CD4-positive, alpha-beta memory T cell (primary cell): ENCODE results near the gene SEC23IP. TPM values are rescaled to one million over a fixed set of nuclear protein-coding genes. Genes with fewer than 3 reads are reported as not detected.
A peak's percentile ranks its signal among the peaks of the same experiment; 100 is the strongest.
"Not testable (repeated sequence)": the region's sequence is repeated elsewhere in the genome, so short reads cannot be mapped to it uniquely, and the experiment has no call there.

Experiments
- CTCF ChIA-PET: fragments of 350-600 bp; sonication (Branson Sonifier 250); formaldehyde crosslinking; loops from one replicate; lab custom pipeline; 2021; ENCODE audit warnings: inconsistent platforms; ENCODE audit not compliant: partially characterized antibody; lab: Charles Lee
- POLR2A ChIA-PET: fragments of 350-600 bp; sonication (Branson Sonifier 250); formaldehyde crosslinking; loops from one replicate; lab custom pipeline; 2021; ENCODE audit not compliant: partially characterized antibody; lab: Charles Lee
- DNase-seq, 5 donors: peaks; one replicate each; pipeline versions ENCODE4 v3.0.0 to v3.0.0-alpha.2; 2020 to 2022; ENCODE audit warnings: mixed read lengths in 1 of 5
- H3K27ac ChIP-seq: one replicate; pipeline ENCODE4 v1.7.0; 2013; ENCODE audit warnings: low read depth, low read length
- H3K27me3 ChIP-seq: 2 replicates; pipeline ENCODE4 v1.7.0; 2013; ENCODE audit warnings: mild to moderate bottlenecking, low read length, moderate library complexity; ENCODE audit not compliant: insufficient read depth
- H3K36me3 ChIP-seq: 2 replicates; pipeline ENCODE4 v1.7.0; 2013; ENCODE audit warnings: mild to moderate bottlenecking, low read length, moderate library complexity; ENCODE audit not compliant: insufficient read depth
- H3K4me1 ChIP-seq: 2 replicates; pipeline ENCODE4 v1.7.0; 2013; ENCODE audit warnings: mild to moderate bottlenecking, low read length, moderate library complexity; ENCODE audit not compliant: insufficient read depth
- H3K4me3 ChIP-seq, 2 donors: one replicate each; pipeline ENCODE4 v1.7.0; 2013; ENCODE audit warnings: low read length in 2 of 2, mild to moderate bottlenecking in 1 of 2
- H3K9me3 ChIP-seq, 2 donors: one replicate each; pipeline ENCODE4 v1.7.0; 2013; ENCODE audit warnings: low read length in 2 of 2, control low read depth in 1 of 2; ENCODE audit not compliant: control insufficient read depth in 1 of 2
- H3K27ac Mint-ChIP-seq, 7 donors: one replicate each; pipeline ENCODE4 v1.8.0; 2020 to 2021; ENCODE audit warnings: mixed read lengths in 7 of 7, mild to moderate bottlenecking in 6 of 7, inconsistent platforms in 3 of 7, moderate library complexity in 3 of 7
- H3K27me3 Mint-ChIP-seq, 2 donors: one replicate each; pipeline ENCODE4 v1.8.0; 2020 to 2021; ENCODE audit warnings: mixed read lengths in 2 of 2
- H3K36me3 Mint-ChIP-seq, 2 donors: one replicate each; pipeline ENCODE4 v1.8.0; 2020 to 2021; ENCODE audit warnings: mixed read lengths in 2 of 2, inconsistent platforms in 1 of 2, mild to moderate bottlenecking in 1 of 2
- H3K4me1 Mint-ChIP-seq, 4 donors: one replicate each; pipeline ENCODE4 v1.8.0; 2020 to 2021; ENCODE audit warnings: mixed read lengths in 4 of 4, mild to moderate bottlenecking in 1 of 4
- H3K4me3 Mint-ChIP-seq, 8 donors: one replicate each; pipeline ENCODE4 v1.8.0; 2020 to 2021; ENCODE audit warnings: mixed read lengths in 8 of 8, mild to moderate bottlenecking in 7 of 8, moderate library complexity in 6 of 8, inconsistent platforms in 3 of 8
- H3K9me3 Mint-ChIP-seq, 8 donors: one replicate each; pipeline ENCODE4 v1.8.0; 2020 to 2021; ENCODE audit warnings: mixed read lengths in 8 of 8, mild to moderate bottlenecking in 5 of 8, inconsistent platforms in 3 of 8, moderate library complexity in 1 of 8
- intact Hi-C: fragments of 100-400 bp; cut with micrococcal nuclease; formaldehyde crosslinking; loops from one replicate; pipeline ENCODE4 v1.15.1; 2023
- polyA plus RNA-seq, 2 donors: library from polyadenylated mRNA; unstranded; fragments of 300-500 nt; fragmentation: Illumina TruSeq; gene quantifications; one replicate each; pipeline ENCODE4 v1.2.3, GENCODE V29; 2021
- total RNA-seq, 2 experiments: library from RNA; stranded (reverse); gene quantifications; one replicate each; pipeline ENCODE4 v1.2.3, GENCODE V29; 2021

The SEC23IP gene
- total and polyA plus RNA-seq, 4 experiments from 2014 or later: 51.6 to 70.0 (median 63.8) TPM

DNA sequence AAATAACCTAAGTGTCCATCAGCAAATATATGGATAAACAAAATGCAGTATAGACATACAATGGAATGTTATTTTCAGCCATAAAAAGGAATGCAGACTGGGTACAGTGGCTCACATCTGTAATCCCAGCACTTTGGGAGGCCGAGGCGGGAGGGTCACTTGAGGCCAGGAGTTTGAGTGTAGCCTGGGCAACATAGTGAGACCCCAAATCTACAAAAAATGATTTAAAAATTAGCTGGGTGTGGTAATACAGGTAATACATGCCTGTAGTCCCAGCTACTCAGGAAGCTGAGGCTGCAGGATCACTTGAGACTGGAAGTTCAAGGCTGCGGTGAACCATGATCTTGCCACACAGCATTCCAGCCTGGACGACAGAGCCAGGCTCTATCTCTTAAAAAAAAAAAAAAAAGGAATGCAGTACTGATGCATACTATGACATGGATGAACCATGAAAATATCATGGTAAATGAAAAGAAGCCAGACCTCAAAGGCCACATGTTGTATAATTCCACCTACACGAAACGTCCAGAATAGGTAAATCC, 26.8 kb upstream of the SEC23IP start:
- POLR2A ChIA-PET: no interaction called here
- peak overlapping the region in 1 of 7 donors; percentile 20 for H3K27ac Mint-ChIP-seq
- H3K4me1 Mint-ChIP-seq: peaks cover 39 to 81% (median 60%) of the 10 kb centered on the region in 4 donors

GRCh38 chr10:119867317-119867716, 25.2 kb upstream of the SEC23IP start:
- H3K27me3 Mint-ChIP-seq: no peaks in the 10 kb centered on the region
- H3K36me3 Mint-ChIP-seq: peaks cover 18 to 26% of the 10 kb centered on the region in 2 donors
- peaks cover 0 to 11% (median 5%) of the 10 kb centered on the region in 8 donors for H3K9me3 Mint-ChIP-seq
- DNase-seq: no peak
- H3K4me1 ChIP-seq: peaks cover 67% of the 10 kb centered on the region
- H3K27ac Mint-ChIP-seq: peak overlapping the region in 2 of 7 donors; percentile 11 to 76
- H3K4me3 Mint-ChIP-seq: peak overlapping the region in 1 of 8 donors; percentile 33
- peaks cover 42 to 78% (median 61%) of the 10 kb centered on the region in 4 donors for H3K4me1 Mint-ChIP-seq
- ChIA-PET POLR2A (interaction anchor here (0.6 to 1.2 kb wide), 2 partner anchors 15 to 25 kb away, joined by 3 read pairs; partner anchors contain the start of gene SEC23IP), CTCF (no interaction called here)
- no peaks in the 10 kb centered on the region for H3K36me3 ChIP-seq
- intact Hi-C loops: no loop called here
- no peaks in the 10 kb centered on the region for H3K27me3 ChIP-seq
- no peak overlapping the region for H3K27ac ChIP-seq
- H3K4me3 ChIP-seq: no peak overlapping the region
- peaks cover 0 to 4% of the 10 kb centered on the region in 2 donors for H3K9me3 ChIP-seq

More for the DNA sequence above, 26.8 kb upstream of the SEC23IP start:
- CTCF ChIA-PET: no interaction called here
- Mint-ChIP-seq H3K9me3 (peaks cover 0 to 11% (median 5%) of the 10 kb centered on the region in 8 donors), H3K4me3 (no peak overlapping the region), H3K36me3 (peaks cover 18 to 22% of the 10 kb centered on the region in 2 donors), H3K27me3 (no peaks in the 10 kb centered on the region)
- H3K36me3 ChIP-seq: no peaks in the 10 kb centered on the region
- intact Hi-C loops: no loop called here
- no peak overlapping the region for H3K4me3 ChIP-seq
- H3K4me1 ChIP-seq: peaks cover 68% of the 10 kb centered on the region
- no peak for DNase-seq
- H3K27ac ChIP-seq: no peak overlapping the region
- no peaks in the 10 kb centered on the region for H3K27me3 ChIP-seq
- peaks cover 0 to 4% of the 10 kb centered on the region in 2 donors for H3K9me3 ChIP-seq

GRCh38 chr10:119869398-119869797, 23.1 kb upstream of the SEC23IP start:
- ChIA-PET CTCF (interaction anchor here (0.6 to 1.2 kb wide), 2 partner anchors 9 to 23 kb away, joined by 3 to 8 read pairs; partner anchors contain the start of gene SEC23IP), POLR2A (interaction anchor here (0.6 kb wide), 1 partner anchor 207 kb away, joined by 3 read pairs; no protein-coding TSS in a partner anchor)
- Mint-ChIP-seq H3K4me3 (peak overlapping the region in 7 of 8 donors; percentile 6 to 71 (median 56)), H3K4me1 (peaks cover 40 to 73% (median 56%) of the 10 kb centered on the region in 4 donors), H3K36me3 (peaks cover 12 to 20% of the 10 kb centered on the region in 2 donors), H3K27ac (peak overlapping the region in 2 of 7 donors; percentile 6 to 11)
- H3K27me3 ChIP-seq, DNase-seq, H3K9me3 ChIP-seq, H3K27ac ChIP-seq, H3K9me3 Mint-ChIP-seq, H3K4me3 ChIP-seq, H3K27me3 Mint-ChIP-seq, H3K36me3 ChIP-seq, intact Hi-C loops: not testable (repeated sequence)
- peaks cover 64% of the 10 kb centered on the region for H3K4me1 ChIP-seq

DNA sequence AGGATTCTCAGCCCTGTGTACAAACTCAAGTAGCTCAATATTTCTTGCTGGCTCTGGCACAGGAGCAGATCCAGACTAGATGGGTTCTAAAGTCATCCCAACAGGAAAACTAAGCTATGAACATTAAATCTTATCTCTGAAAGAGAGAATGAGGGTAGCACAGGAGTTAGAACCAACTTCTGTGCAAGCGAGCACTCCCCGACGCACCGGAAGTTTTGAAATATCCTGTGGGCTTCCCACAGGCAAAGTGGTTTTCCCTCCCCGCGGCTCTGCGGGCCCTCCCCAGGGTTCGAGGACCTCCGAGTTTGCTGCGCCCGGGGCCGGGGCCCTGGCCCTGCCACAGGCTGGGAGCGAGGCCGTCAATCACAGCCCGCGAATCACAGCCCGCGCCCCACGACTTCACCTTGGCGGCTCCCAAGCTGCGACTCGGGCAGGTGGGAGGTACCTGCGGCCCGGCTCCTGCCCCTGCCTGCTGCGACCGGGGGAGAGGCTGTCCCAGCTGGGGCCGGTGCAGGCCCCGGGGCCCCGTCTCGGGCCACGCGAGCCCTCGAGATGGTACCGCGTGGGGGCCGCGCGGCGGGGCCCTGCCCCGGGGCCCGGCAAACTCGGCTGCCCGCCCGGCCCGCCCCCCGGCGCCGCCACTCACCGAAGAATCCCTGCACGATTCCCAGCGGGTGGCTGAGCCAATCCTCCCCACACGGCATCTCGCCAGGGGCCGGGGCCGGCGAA, 20.5 kb upstream of the SEC23IP start:
- peak overlapping the region; percentile 85 for H3K27ac ChIP-seq
- no peaks in the 10 kb centered on the region for H3K27me3 Mint-ChIP-seq
- no peaks in the 10 kb centered on the region for H3K9me3 ChIP-seq
- H3K36me3 ChIP-seq: no peaks in the 10 kb centered on the region
- peak overlapping the region; percentile 82 to 90 for H3K4me3 ChIP-seq
- peak; percentile 51 to 71 (median 59) for DNase-seq
- ChIA-PET POLR2A (interaction anchor here (0.7 to 3.5 kb wide), 17 partner anchors 9 to 1117 kb away, joined by 3 to 109 read pairs (median 6); partner anchors contain the start of genes BAG3, CACUL1, GRK5 and INPP5F), CTCF (interaction anchor here (0.8 to 5.0 kb wide), 6 partner anchors 12 to 1178 kb away, joined by 3 to 49 read pairs (median 5); partner anchors contain the start of gene INPP5F)
- H3K27me3 ChIP-seq: no peaks in the 10 kb centered on the region
- intact Hi-C loops: loop anchor here (1.0 to 10.0 kb wide), 6 partner anchors 13 to 667 kb away; partner anchors contain the start of genes GRK5, RGS10 and TIAL1
- H3K4me3 Mint-ChIP-seq: peak overlapping the region; percentile 88 to 97 (median 93)
- peak overlapping the region; percentile 84 to 95 (median 92) for H3K27ac Mint-ChIP-seq
- no peaks in the 10 kb centered on the region for H3K9me3 Mint-ChIP-seq
- peaks cover 32 to 55% (median 44%) of the 10 kb centered on the region in 4 donors for H3K4me1 Mint-ChIP-seq
- peaks cover 4 to 11% of the 10 kb centered on the region in 2 donors for H3K36me3 Mint-ChIP-seq
- H3K4me1 ChIP-seq: peaks cover 54% of the 10 kb centered on the region

DNA sequence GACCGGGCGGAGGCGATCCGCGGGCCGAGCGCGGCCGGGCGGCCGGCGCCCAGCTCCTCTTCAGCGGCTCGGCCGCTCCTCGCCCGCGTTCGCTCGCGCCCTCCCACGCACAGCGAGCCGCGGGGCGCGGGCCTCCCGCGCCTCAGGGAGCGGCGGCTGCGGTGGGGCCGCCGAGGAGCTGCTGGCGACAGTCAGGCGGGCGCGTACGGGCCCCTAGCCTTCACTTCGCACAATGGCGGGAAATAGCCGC, 20.0 kb upstream of the SEC23IP start, which contains the start of gene MCMBP:
Gene MCMBP, minus strand, starts transcription at position 234 of the 250 bp plus-strand sequence. CDS start 259 bp downstream, outside the sequence.
- no peaks in the 10 kb centered on the region for H3K27me3 ChIP-seq
- H3K4me1 ChIP-seq: peaks cover 51% of the 10 kb centered on the region
- H3K27ac ChIP-seq: peak within 1 kb of the TSS; percentile 85
- peak within 1 kb of the TSS; percentile 82 to 90 for H3K4me3 ChIP-seq
- H3K4me3 Mint-ChIP-seq: peak within 1 kb of the TSS; percentile 90 to 97 (median 93)
- intact Hi-C loops: loop anchor here (1.0 to 10.0 kb wide), 6 partner anchors 13 to 668 kb away; partner anchors contain the start of genes GRK5, RGS10 and TIAL1
- H3K4me1 Mint-ChIP-seq: peaks cover 29 to 52% (median 41%) of the 10 kb centered on the region in 4 donors
- no peaks in the 10 kb centered on the region for H3K9me3 Mint-ChIP-seq
- no peaks in the 10 kb centered on the region for H3K9me3 ChIP-seq
- DNase-seq: no peak
- peak within 1 kb of the TSS; percentile 92 to 96 (median 94) for H3K27ac Mint-ChIP-seq
- POLR2A ChIA-PET: interaction anchor here (0.5 to 3.5 kb wide), 20 partner anchors 10 to 1118 kb away, joined by 3 to 109 read pairs (median 6); partner anchors contain the start of genes BAG3, CACUL1, GRK5 and INPP5F
- H3K36me3 Mint-ChIP-seq: peaks cover 4 to 8% of the 10 kb centered on the region in 2 donors
- no peaks in the 10 kb centered on the region for H3K36me3 ChIP-seq
- CTCF ChIA-PET: interaction anchor here (0.9 to 5.0 kb wide), 4 partner anchors 12 to 1178 kb away, joined by 3 to 49 read pairs (median 6); no protein-coding TSS in a partner anchor
- no peaks in the 10 kb centered on the region for H3K27me3 Mint-ChIP-seq

DNA sequence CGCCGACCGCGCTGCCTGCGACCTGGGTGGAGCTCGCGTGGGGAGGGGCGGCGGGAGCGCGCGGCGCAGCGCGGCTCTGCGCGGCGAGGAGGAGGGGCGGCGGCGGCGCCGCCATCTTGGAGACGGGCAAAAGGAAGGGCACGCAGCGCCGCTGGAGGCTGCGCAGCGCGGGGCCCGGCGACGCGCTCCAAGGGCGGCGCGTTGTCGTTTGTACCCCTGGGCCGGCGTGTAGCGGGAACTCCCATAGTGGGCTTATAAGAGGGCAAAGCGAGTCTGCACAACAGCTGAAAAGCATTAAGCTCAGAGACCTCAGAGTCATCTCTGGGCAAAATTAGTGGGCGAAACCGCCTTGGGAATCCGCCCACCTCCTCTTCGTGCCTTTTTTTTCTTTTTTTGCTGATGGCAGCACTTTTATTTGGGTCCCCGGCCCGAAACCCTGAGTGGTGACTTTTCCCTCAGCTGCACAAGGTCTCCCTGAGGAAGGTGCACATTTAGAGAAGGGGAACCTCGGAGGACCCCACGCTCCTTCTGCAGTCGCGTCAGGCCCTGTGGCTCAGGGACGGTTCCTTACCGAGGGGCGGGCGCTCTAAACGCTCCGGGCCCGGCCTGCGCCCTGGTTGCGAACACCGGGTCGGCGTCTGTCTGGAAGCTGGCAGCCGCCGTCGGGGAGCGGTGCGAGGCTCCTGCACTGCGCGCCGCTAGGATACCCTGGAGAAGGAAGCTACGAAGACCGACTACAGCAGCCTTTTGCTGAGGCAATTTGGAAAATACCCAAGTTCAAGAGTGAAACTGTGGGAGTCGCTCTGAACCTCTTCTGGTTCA, 19.5 kb upstream of the SEC23IP start:
- POLR2A ChIA-PET: interaction anchor here (0.5 to 3.5 kb wide), 20 partner anchors 10 to 1118 kb away, joined by 3 to 109 read pairs (median 6); partner anchors contain the start of genes BAG3, CACUL1, GRK5 and INPP5F
- H3K27me3 Mint-ChIP-seq: no peaks in the 10 kb centered on the region

More for the DNA sequence above, 19.5 kb upstream of the SEC23IP start:
- CTCF ChIA-PET: interaction anchor here (0.9 to 5.0 kb wide), 7 partner anchors 13 to 1179 kb away, joined by 3 to 49 read pairs (median 3); no protein-coding TSS in a partner anchor
- Histone ChIP-seq H3K27me3 (no peaks in the 10 kb centered on the region), H3K27ac (peak overlapping the region; percentile 85), H3K4me1 (peaks cover 46% of the 10 kb centered on the region), H3K4me3 (peak overlapping the region; percentile 76 to 90), H3K36me3 (no peaks in the 10 kb centered on the region), H3K9me3 (no peaks in the 10 kb centered on the region)
- peaks cover 4 to 8% of the 10 kb centered on the region in 2 donors for H3K36me3 Mint-ChIP-seq
- peak; percentile 87 to 89 (median 88) for DNase-seq
- peak overlapping the region; percentile 91 to 96 (median 94) for H3K27ac Mint-ChIP-seq
- peaks cover 26 to 46% (median 37%) of the 10 kb centered on the region in 4 donors for H3K4me1 Mint-ChIP-seq
- intact Hi-C loops: loop anchor here (1.0 to 10.0 kb wide), 7 partner anchors 14 to 668 kb away; partner anchors contain the start of genes GRK5, RGS10, SEC23IP and TIAL1
- peak overlapping the region; percentile 86 to 92 (median 89) for H3K4me3 Mint-ChIP-seq
- no peaks in the 10 kb centered on the region for H3K9me3 Mint-ChIP-seq
